Measurements from ENCODE around the gene AUTS2.

AUTS2 gene

GRCh38 chr7:69593511-69593910 lies 4.8 kb upstream of the AUTS2 start:
- no peak for TF ChIP-seq CTCF (IDR thresholded peaks at IDR 0.05; ENCODE audit: low read depth, low read length, missing control alignments)
- no peak for DNase-seq (ENCODE audit: extremely low read depth, low read depth)
- no peak overlapping the region for H3K4me3 ChIP-seq (replicated peaks; ENCODE audit: low read depth, low read length)

- H3K4me3 ChIP-seq (replicated peaks; ENCODE audit: low read depth, low read length): no peak overlapping the region
- TF ChIP-seq CTCF (IDR thresholded peaks at IDR 0.05; ENCODE audit: low read depth, low read length, missing control alignments): no peak
- DNase-seq (ENCODE audit: extremely low read depth, low read depth): no peak
These were observed 2.9 kb upstream of the AUTS2 start for GRCh38 chr7:69595415-69595814.

DNA sequence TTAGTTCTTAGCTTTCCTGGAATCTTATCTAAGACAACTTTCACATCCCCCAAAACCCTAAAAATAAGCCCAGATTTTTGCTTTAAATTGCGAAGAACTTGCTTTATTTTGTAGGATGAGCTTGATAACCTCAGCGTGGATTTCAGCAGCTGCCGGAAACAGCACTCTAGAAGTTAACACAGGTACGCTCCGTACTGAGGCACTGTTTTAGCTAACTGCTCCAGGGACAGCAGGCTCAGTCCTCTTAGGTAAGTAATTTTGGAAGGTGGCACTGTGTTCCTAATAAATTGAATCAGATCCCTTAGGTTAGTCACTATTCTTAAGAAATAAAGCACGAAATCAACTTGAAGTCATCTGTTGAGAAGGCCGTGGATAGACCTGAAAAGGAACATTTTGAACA lies 2.2 kb upstream of the AUTS2 start:
- no peak for DNase-seq (ENCODE audit: extremely low read depth, low read depth)
- no peak overlapping the region for H3K4me3 ChIP-seq (replicated peaks; ENCODE audit: low read depth, low read length)
- no peak for TF ChIP-seq CTCF (IDR thresholded peaks at IDR 0.05; ENCODE audit: low read depth, low read length, missing control alignments)

- no peak for TF ChIP-seq CTCF (IDR thresholded peaks at IDR 0.05; ENCODE audit: low read depth, low read length, missing control alignments)
- H3K4me3 ChIP-seq (replicated peaks; ENCODE audit: low read depth, low read length): no peak overlapping the region; the same call in 1 of the 2 replicates
- DNase-seq (ENCODE audit: extremely low read depth, low read depth): no peak
These were observed 1.5 kb upstream of the AUTS2 start for GRCh38 chr7:69596723-69597277.

DNA sequence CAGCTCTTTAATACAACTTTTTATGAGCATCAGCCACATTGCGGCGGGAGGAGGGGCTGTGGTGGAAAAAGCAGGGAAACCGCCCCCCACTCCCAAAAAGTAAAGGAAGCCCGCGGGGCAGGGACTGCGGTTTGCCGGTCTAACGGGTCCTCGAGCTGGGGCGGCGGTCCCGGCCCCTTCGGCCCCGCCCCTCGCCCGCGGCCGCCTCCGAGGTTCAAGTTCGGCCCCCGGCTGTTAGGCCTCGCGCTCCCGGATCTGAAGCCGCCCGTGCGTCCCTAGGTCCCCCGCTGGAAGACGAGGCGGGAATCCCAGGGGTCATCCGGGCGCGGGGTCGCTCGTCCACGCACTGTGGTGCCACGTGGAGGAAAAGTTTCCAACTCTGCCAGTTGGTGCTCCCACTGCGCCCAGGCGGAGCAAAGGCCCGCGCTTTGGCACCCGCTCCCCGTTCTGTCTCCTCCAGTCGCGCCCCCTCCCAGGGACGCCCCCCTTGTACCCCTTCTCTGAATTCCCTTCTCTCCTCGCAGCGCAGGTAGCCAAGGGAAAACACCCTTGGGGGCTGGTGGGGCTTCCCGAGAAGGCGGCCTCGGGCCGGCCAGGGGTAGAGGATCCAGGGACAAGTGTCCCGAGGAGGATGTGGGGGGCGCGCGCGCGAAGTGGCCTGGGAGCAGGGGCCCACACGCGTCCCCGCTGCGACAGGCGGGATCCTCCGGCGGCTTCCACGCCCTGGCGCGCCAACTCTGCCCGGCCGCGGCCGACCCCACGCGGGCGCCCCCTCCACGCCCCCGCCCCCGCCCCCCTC lies 798 bp upstream of the AUTS2 start:
- DNase-seq (ENCODE audit: extremely low read depth, low read depth): no peak
- no peak for TF ChIP-seq CTCF (IDR thresholded peaks at IDR 0.05; ENCODE audit: low read depth, low read length, missing control alignments)
- H3K4me3 ChIP-seq (replicated peaks; ENCODE audit: low read depth, low read length): peak overlapping the region; percentile 32

GRCh38 chr7:69598487-69599285 lies 411 bp downstream of the AUTS2 start:
- TF ChIP-seq CTCF (IDR thresholded peaks at IDR 0.05; ENCODE audit: low read depth, low read length, missing control alignments): no peak
- H3K4me3 ChIP-seq (replicated peaks; ENCODE audit: low read depth, low read length): peak overlapping the region; percentile 53
- DNase-seq (ENCODE audit: extremely low read depth, low read depth): no peak

All from HFF-Myc (cell line).